ENCODE data around the gene INPP5A.

Gene INPP5A

GRCh38 chr10:132788180-132788830 is 250.7 kb downstream of the INPP5A start:
- H3K27me3 ChIP-seq (ENCODE audit: control insufficient read depth, low read length) = no peaks in the 10 kb centered on the region

GRCh38 chr10:132788831-132789219 is 251.2 kb downstream of the INPP5A start:
- no peaks in the 10 kb centered on the region for H4K20me1 ChIP-seq (ENCODE audit: control insufficient read depth, insufficient read depth, low read depth, low read length)
- H3K9me3 ChIP-seq (ENCODE audit: control insufficient read depth, insufficient read depth, low read length) = peaks cover 41% of the 10 kb centered on the region; the same call in 1 of the 2 replicates
- no peaks in the 10 kb centered on the region for H3F3A ChIP-seq (ENCODE audit: control insufficient read depth, insufficient read depth)
- H3K4me2 ChIP-seq (ENCODE audit: low read length) = no peak overlapping the region
- no peaks in the 10 kb centered on the region for H3K27me3 ChIP-seq (ENCODE audit: control insufficient read depth, low read length)
- no peak overlapping the region for H3K27ac ChIP-seq (ENCODE audit: low read depth, low read length)
- no peaks in the 10 kb centered on the region for H3K4me1 ChIP-seq (ENCODE audit: control insufficient read depth, low read length)
- H3K4me3 ChIP-seq (ENCODE audit: low read length) = no peak overlapping the region
- H3K9me2 ChIP-seq (replicated peaks; ENCODE audit: control insufficient read depth, low read length) = no peaks in the 10 kb centered on the region
- no peaks in the 10 kb centered on the region for H3K36me3 ChIP-seq (ENCODE audit: control insufficient read depth, low read length)
- TF ChIP-seq EZH2phosphoT487 (IDR thresholded peaks at IDR 0.05; ENCODE audit: borderline replicate concordance, low read length) = no peak
- TF ChIP-seq, protein P1, sequence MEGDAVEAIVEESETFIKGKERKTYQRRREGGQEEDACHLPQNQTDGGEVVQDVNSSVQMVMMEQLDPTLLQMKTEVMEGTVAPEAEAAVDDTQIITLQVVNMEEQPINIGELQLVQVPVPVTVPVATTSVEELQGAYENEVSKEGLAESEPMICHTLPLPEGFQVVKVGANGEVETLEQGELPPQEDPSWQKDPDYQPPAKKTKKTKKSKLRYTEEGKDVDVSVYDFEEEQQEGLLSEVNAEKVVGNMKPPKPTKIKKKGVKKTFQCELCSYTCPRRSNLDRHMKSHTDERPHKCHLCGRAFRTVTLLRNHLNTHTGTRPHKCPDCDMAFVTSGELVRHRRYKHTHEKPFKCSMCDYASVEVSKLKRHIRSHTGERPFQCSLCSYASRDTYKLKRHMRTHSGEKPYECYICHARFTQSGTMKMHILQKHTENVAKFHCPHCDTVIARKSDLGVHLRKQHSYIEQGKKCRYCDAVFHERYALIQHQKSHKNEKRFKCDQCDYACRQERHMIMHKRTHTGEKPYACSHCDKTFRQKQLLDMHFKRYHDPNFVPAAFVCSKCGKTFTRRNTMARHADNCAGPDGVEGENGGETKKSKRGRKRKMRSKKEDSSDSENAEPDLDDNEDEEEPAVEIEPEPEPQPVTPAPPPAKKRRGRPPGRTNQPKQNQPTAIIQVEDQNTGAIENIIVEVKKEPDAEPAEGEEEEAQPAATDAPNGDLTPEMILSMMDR (IDR thresholded peaks at IDR 0.05; ENCODE audit: low read depth, low read length, poor library complexity, severe bottlenecking) = no peak
- no peaks in the 10 kb centered on the region for H3K79me2 ChIP-seq (ENCODE audit: control insufficient read depth, low read length)

More at GRCh38 chr10:132788180-132788830, 250.7 kb downstream of the INPP5A start:
- TF ChIP-seq EZH2phosphoT487 (IDR thresholded peaks at IDR 0.05; ENCODE audit: borderline replicate concordance, low read length) = no peak
- TF ChIP-seq, protein P1 (IDR thresholded peaks at IDR 0.05; ENCODE audit: low read depth, low read length, poor library complexity, severe bottlenecking) = no peak
- no peak overlapping the region for H3K27ac ChIP-seq (ENCODE audit: low read depth, low read length)
- H3K79me2 ChIP-seq (ENCODE audit: control insufficient read depth, low read length) = no peaks in the 10 kb centered on the region
- H3K4me3 ChIP-seq (ENCODE audit: low read length) = no peak overlapping the region
- no peaks in the 10 kb centered on the region for H3K4me1 ChIP-seq (ENCODE audit: control insufficient read depth, low read length)
- H3F3A ChIP-seq (ENCODE audit: control insufficient read depth, insufficient read depth) = no peaks in the 10 kb centered on the region
- H3K4me2 ChIP-seq (ENCODE audit: low read length) = no peak overlapping the region
- H3K36me3 ChIP-seq (ENCODE audit: control insufficient read depth, low read length) = no peaks in the 10 kb centered on the region
- peaks cover 40% of the 10 kb centered on the region; the same call in 1 of the 2 replicates for H3K9me3 ChIP-seq (ENCODE audit: control insufficient read depth, insufficient read depth, low read length)
- no peaks in the 10 kb centered on the region for H3K9me2 ChIP-seq (replicated peaks; ENCODE audit: control insufficient read depth, low read length)
- H4K20me1 ChIP-seq (ENCODE audit: control insufficient read depth, insufficient read depth, low read depth, low read length) = no peaks in the 10 kb centered on the region

GRCh38 chr10:132789659-132790148 is 252.1 kb downstream of the INPP5A start:
- no peak overlapping the region for H3K27ac ChIP-seq (ENCODE audit: low read depth, low read length)
- no peaks in the 10 kb centered on the region for H4K20me1 ChIP-seq (ENCODE audit: control insufficient read depth, insufficient read depth, low read depth, low read length)
- no peaks in the 10 kb centered on the region for H3F3A ChIP-seq (ENCODE audit: control insufficient read depth, insufficient read depth)
- no peaks in the 10 kb centered on the region for H3K36me3 ChIP-seq (ENCODE audit: control insufficient read depth, low read length)
- H3K79me2 ChIP-seq (ENCODE audit: control insufficient read depth, low read length) = no peaks in the 10 kb centered on the region
- no peaks in the 10 kb centered on the region for H3K4me1 ChIP-seq (ENCODE audit: control insufficient read depth, low read length)
- H3K4me3 ChIP-seq (ENCODE audit: low read length) = no peak overlapping the region
- H3K27me3 ChIP-seq (ENCODE audit: control insufficient read depth, low read length) = no peaks in the 10 kb centered on the region
- no peak overlapping the region for H3K4me2 ChIP-seq (ENCODE audit: low read length)
- TF ChIP-seq, protein P1 (IDR thresholded peaks at IDR 0.05; ENCODE audit: low read depth, low read length, poor library complexity, severe bottlenecking) = no peak
- no peak for TF ChIP-seq EZH2phosphoT487 (IDR thresholded peaks at IDR 0.05; ENCODE audit: borderline replicate concordance, low read length)
- H3K9me2 ChIP-seq (replicated peaks; ENCODE audit: control insufficient read depth, low read length) = no peaks in the 10 kb centered on the region
- H3K9me3 ChIP-seq (ENCODE audit: control insufficient read depth, insufficient read depth, low read length) = peaks cover 35% of the 10 kb centered on the region; the same call in 1 of the 2 replicates

Measured in DOHH2 (cell line).